ENCODE results near the gene POLR3C.

The POLR3C gene

GRCh38 chr1:145857170-145857569 is 33.2 kb downstream of the POLR3C start:
- DNase-seq (ENCODE audit: low read depth): no peak
- no peak overlapping the region for H3K4me3 ChIP-seq (ENCODE audit: control insufficient read depth, low read depth, low read length)
- TF ChIP-seq, protein P1, sequence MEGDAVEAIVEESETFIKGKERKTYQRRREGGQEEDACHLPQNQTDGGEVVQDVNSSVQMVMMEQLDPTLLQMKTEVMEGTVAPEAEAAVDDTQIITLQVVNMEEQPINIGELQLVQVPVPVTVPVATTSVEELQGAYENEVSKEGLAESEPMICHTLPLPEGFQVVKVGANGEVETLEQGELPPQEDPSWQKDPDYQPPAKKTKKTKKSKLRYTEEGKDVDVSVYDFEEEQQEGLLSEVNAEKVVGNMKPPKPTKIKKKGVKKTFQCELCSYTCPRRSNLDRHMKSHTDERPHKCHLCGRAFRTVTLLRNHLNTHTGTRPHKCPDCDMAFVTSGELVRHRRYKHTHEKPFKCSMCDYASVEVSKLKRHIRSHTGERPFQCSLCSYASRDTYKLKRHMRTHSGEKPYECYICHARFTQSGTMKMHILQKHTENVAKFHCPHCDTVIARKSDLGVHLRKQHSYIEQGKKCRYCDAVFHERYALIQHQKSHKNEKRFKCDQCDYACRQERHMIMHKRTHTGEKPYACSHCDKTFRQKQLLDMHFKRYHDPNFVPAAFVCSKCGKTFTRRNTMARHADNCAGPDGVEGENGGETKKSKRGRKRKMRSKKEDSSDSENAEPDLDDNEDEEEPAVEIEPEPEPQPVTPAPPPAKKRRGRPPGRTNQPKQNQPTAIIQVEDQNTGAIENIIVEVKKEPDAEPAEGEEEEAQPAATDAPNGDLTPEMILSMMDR (IDR thresholded peaks at IDR 0.05; ENCODE audit: control insufficient read depth, insufficient read depth, low read depth, low read length, missing control alignments): no peak

GRCh38 chr1:145858238-145858900 is 34.4 kb downstream of the POLR3C start:
- H3K4me3 ChIP-seq (ENCODE audit: control insufficient read depth, low read depth, low read length): peak overlapping the region; percentile 61
- DNase-seq (ENCODE audit: low read depth): no peak
- TF ChIP-seq, protein P1 (IDR thresholded peaks at IDR 0.05; ENCODE audit: control insufficient read depth, insufficient read depth, low read depth, low read length, missing control alignments): no peak

GRCh38 chr1:145858901-145859490 is 35.0 kb downstream of the POLR3C start, which contains the start of gene PIAS3:
Gene PIAS3, minus strand, starts transcription at chr1:145859081. Its CDS starts 91 bp downstream, at chr1:145858990.
- H3K4me3 ChIP-seq (ENCODE audit: control insufficient read depth, low read depth, low read length): peak within 1 kb of the TSS; percentile 61
- DNase-seq (ENCODE audit: low read depth): peak; percentile 73
- TF ChIP-seq, protein P1 (IDR thresholded peaks at IDR 0.05; ENCODE audit: control insufficient read depth, insufficient read depth, low read depth, low read length, missing control alignments): no peak

- H3K4me3 ChIP-seq (ENCODE audit: control insufficient read depth, low read depth, low read length): peak overlapping the region; percentile 61
- DNase-seq (ENCODE audit: low read depth): peak; percentile 45
- TF ChIP-seq, protein P1 (IDR thresholded peaks at IDR 0.05; ENCODE audit: control insufficient read depth, insufficient read depth, low read depth, low read length, missing control alignments): no peak
Observed at GRCh38 chr1:145859491-145860023, 35.6 kb downstream of the POLR3C start.

DNA sequence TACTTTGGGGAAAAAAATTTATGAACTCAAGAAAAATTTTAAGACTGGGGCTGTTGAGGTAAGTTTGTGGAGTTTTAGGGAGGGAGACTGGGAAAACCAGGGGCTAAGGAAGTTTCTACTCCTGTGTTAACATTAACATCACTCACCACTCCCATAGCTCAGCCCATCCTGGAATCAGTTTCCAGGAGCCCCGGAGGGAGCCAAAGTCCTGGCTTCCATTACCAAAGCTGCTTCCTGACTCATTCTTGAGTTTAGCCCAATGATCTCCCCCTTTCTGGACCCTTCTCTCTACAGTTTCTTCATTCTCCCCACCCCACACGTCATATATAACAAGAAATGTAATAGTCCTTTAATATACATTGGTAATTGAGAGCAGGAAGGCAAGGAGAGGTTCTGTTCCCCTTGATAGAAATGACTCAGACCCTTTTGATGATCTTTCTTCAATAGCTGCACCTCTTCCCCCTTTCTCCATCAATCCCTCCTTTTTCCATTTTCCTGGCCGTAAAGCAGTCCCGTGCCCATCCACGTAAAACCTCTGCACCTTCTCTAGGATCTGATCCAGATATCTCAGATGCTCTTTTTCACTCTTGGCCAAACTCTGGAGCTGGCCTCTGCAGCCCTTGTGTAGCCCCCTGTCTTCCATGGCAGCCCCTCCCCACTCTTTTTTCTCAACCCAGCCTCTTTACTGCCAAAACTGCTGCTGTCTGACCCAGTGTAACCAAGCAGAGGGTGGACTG is 39.5 kb downstream of the POLR3C start:
- no peak for DNase-seq (ENCODE audit: low read depth)
- H3K4me3 ChIP-seq (ENCODE audit: control insufficient read depth, low read depth, low read length): no peak overlapping the region
- TF ChIP-seq, protein P1 (IDR thresholded peaks at IDR 0.05; ENCODE audit: control insufficient read depth, insufficient read depth, low read depth, low read length, missing control alignments): no peak

- TF ChIP-seq, protein P1 (IDR thresholded peaks at IDR 0.05; ENCODE audit: control insufficient read depth, insufficient read depth, low read depth, low read length, missing control alignments): no peak
- no peak for DNase-seq (ENCODE audit: low read depth)
Observed at GRCh38 chr1:145868232-145868631, 44.2 kb downstream of the POLR3C start.

More at GRCh38 chr1:145868232-145868631, 44.2 kb downstream of the POLR3C start:
- no peak overlapping the region for H3K4me3 ChIP-seq (ENCODE audit: control insufficient read depth, low read depth, low read length)
